ENCODE data around the gene TRAPPC12.
A peak's percentile ranks its signal among the peaks of the same experiment; 100 is the strongest.
"Not testable (repeated sequence)": the region's sequence is repeated elsewhere in the genome, so short reads cannot be mapped to it uniquely, and the experiment has no call there.

Gene TRAPPC12

GRCh38 chr2:3505771-3506170 lies 126.3 kb downstream of the TRAPPC12 start:
- no peak for DNase-seq (ENCODE audit: low read depth in 2 of 2)

- DNase-seq (ENCODE audit: low read depth in 2 of 2): no peak
These were observed 132.6 kb downstream of the TRAPPC12 start for GRCh38 chr2:3512086-3512485.

GRCh38 chr2:3513026-3513810 lies 133.7 kb downstream of the TRAPPC12 start:
- no peak for DNase-seq (ENCODE audit: low read depth in 2 of 2)

- not testable (repeated sequence) for DNase-seq (ENCODE audit: low read depth in 2 of 2)
These were observed 135.9 kb downstream of the TRAPPC12 start for GRCh38 chr2:3515438-3515837.

- DNase-seq (ENCODE audit: low read depth in 2 of 2): no peak
These were observed 137.3 kb downstream of the TRAPPC12 start for GRCh38 chr2:3516831-3517230.

- DNase-seq (ENCODE audit: low read depth in 2 of 2): no peak
These were observed 138.5 kb downstream of the TRAPPC12 start for GRCh38 chr2:3517948-3518495.

GRCh38 chr2:3518496-3519254 lies 139.2 kb downstream of the TRAPPC12 start:
- peak; percentile 98 to 99 for DNase-seq (ENCODE audit: low read depth in 2 of 2)

GRCh38 chr2:3519255-3520205 lies 140.0 kb downstream of the TRAPPC12 start, which contains the start of gene ADI1:
Gene ADI1 (minus strand): TSS chr2:3519531. CDS start chr2:3519487, 44 bp downstream.
- peak; percentile 45 to 53 for DNase-seq (ENCODE audit: low read depth in 2 of 2)

- DNase-seq (ENCODE audit: low read depth in 2 of 2): no peak
These were observed 141.1 kb downstream of the TRAPPC12 start for GRCh38 chr2:3520591-3520990.

- DNase-seq (ENCODE audit: low read depth in 2 of 2): no peak
These were observed 143.5 kb downstream of the TRAPPC12 start for GRCh38 chr2:3522961-3523421.

GRCh38 chr2:3523551-3524041 lies 144.1 kb downstream of the TRAPPC12 start:
- DNase-seq (ENCODE audit: low read depth in 2 of 2): no peak

- DNase-seq (ENCODE audit: low read depth in 2 of 2): no peak
These were observed 147.4 kb downstream of the TRAPPC12 start for GRCh38 chr2:3526871-3527270.

GRCh38 chr2:3527886-3528785 lies 148.6 kb downstream of the TRAPPC12 start:
- DNase-seq (ENCODE audit: low read depth in 2 of 2): no peak
